AG04449 (cell line): ENCODE measurements around the gene TUBB.
"Not testable (repeated sequence)": the region's sequence is repeated elsewhere in the genome, so short reads cannot be mapped to it uniquely, and the experiment has no call there.

Experiments used
- CTCF ChIA-PET: fragments of 350-600 bp; formaldehyde crosslinking; extraction: SDS; loops from one replicate; lab custom pipeline; 2021; ENCODE audit warnings: antibody characterized with exemption; lab: Yijun Ruan, JAX
- POLR2A ChIA-PET: fragments of 400-600, 350-600 bp; formaldehyde crosslinking; extraction: SDS; loops from one replicate; lab custom pipeline; 2020; ENCODE audit warnings: antibody characterized with exemption, inconsistent platforms; lab: Yijun Ruan, JAX
- DNase-seq: peaks from one replicate; pipeline ENCODE4 v3.0.0-alpha.2; 2010; ENCODE audit warnings: low read depth, low spot score
- H3K4me3 ChIP-seq: 2 replicates; pipeline ENCODE4 v1.5.1; 2011; ENCODE audit warnings: low read depth, mild to moderate bottlenecking, control low read depth, low read length
- CTCF ChIP-seq: IDR thresholded peaks from one replicate; pipeline ENCODE4 v1.5.1; 2011; ENCODE audit warnings: mild to moderate bottlenecking, moderate library complexity, low read length, control low read depth, inconsistent platforms; ENCODE audit not compliant: insufficient read depth; ENCODE audit errors: missing control alignments

The TUBB gene

GRCh38 chr6:30750379-30750668 lies 30.2 kb downstream of the TUBB start:
- CTCF ChIA-PET = no interaction called here
- no peak overlapping the region for H3K4me3 ChIP-seq
- POLR2A ChIA-PET = no interaction called here
- no peak for TF ChIP-seq CTCF
- no peak for DNase-seq

DNA sequence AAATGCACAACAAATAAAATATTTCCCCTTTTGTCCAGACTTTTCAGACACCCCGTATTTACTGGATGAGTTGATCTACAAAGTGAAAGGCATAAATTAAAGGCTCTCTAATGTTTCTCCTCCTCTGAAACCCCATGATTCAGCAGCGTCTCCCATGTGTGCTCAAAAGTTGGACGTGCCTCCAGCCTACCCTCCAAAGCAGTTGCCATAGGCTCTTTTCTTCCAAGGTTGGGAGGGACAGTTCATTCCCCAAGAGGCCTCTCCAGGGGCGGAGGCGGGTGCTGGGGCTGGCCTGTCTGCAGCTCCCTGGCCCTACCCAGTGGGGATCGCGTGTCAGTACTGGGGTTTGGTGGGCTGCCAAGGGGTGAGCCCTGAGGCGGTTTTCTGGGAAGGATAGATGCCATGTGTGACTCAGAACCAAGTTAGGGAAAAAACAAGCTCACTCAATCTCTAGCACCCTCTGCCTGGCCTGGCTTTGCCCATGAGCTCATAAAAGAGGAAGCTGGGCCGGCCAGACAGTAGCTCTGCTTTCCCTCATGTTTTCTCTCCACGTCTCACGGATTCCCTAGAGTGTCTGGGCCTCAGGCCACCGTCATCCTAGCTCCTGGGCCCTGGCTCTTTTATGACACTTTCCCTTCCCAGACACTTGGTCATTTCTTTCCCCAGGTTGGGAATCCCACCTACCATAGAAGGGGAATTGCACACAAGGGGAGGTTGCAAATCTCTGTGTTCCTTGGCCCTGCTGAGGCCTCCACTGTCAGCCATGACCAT lies 32.2 kb downstream of the TUBB start:
- POLR2A ChIA-PET = interaction anchor here (0.7 to 2.4 kb wide), 25 partner anchors 10 to 162 kb away, joined by 3 to 94 read pairs (median 3); partner anchors contain the start of genes FLOT1, IER3, MDC1 and VARS2
- 0 out of 2 replicates have a peak overlapping the region, but pooled peaks have one; percentile 4 for H3K4me3 ChIP-seq
- no peak for TF ChIP-seq CTCF
- DNase-seq = peak; percentile 100
- CTCF ChIA-PET = interaction anchor here (0.8 to 2.6 kb wide), 10 partner anchors 12 to 127 kb away, joined by 3 to 27 read pairs (median 4); partner anchors contain the start of gene DHX16

GRCh38 chr6:30754631-30755030 lies 34.5 kb downstream of the TUBB start:
- no peak for TF ChIP-seq CTCF
- H3K4me3 ChIP-seq = no peak overlapping the region
- POLR2A ChIA-PET = interaction anchor here (0.6 to 2.8 kb wide), 9 partner anchors 10 to 150 kb away, joined by 3 to 14 read pairs (median 4); partner anchors contain the start of genes FLOT1 and IER3
- CTCF ChIA-PET = interaction anchor here (1.1 to 1.2 kb wide), 3 partner anchors 66 to 72 kb away, joined by 3 to 4 read pairs (median 3); no protein-coding TSS in a partner anchor
- no peak for DNase-seq

GRCh38 chr6:30756405-30757003 lies 36.4 kb downstream of the TUBB start:
- ChIA-PET POLR2A (interaction anchor here (2.8 kb wide), 1 partner anchor 12 kb away, joined by 14 read pairs; the partner anchor contains the start of gene IER3), CTCF (interaction anchor here (0.5 to 3.1 kb wide), 4 partner anchors 11 to 66 kb away, joined by 3 to 19 read pairs (median 3); no protein-coding TSS in a partner anchor)
- not testable (repeated sequence) for DNase-seq, H3K4me3 ChIP-seq

DNA sequence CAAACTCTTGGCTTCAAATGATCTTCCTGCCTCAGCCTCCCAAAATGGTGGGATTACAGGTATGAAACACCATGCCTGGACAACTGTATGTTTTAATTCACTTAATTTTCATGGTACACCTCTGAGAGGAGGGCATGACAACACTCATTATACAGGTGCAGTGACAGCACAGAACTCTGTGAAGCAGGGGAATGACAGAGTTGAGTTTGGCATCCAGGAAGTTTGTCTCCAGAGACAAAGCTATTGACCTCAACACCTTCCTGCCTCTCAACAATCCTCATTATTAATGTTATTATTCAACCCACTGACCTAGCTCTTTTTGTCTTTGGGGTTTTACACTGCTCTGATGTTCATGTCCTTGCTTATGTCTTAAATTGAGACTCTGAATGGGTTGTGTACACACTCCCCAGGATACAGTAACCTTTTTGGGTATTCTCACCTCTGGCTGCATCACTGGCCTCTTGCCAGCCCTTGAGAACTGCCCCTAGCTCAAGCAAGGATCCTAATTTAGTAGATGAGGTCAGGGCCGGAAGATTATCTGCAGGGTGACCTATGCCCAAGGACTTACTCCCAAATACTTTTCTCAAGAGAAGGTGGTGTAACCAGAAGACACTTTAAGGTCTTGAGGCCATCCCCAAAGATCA lies 37.2 kb downstream of the TUBB start:
- no peak for TF ChIP-seq CTCF
- POLR2A ChIA-PET = interaction anchor here (1.0 kb wide), 1 partner anchor 13 kb away, joined by 3 read pairs; the partner anchor contains the start of gene IER3
- DNase-seq = no peak
- no peak overlapping the region for H3K4me3 ChIP-seq
- CTCF ChIA-PET = interaction anchor here (1.0 to 3.1 kb wide), 2 partner anchors 19 to 64 kb away, joined by 3 to 19 read pairs; no protein-coding TSS in a partner anchor

- CTCF ChIA-PET = interaction anchor here (0.7 to 3.1 kb wide), 3 partner anchors 9 to 62 kb away, joined by 3 to 19 read pairs (median 5); no protein-coding TSS in a partner anchor
Measured at GRCh38 chr6:30759575-30760239, 39.6 kb downstream of the TUBB start.

More at GRCh38 chr6:30759575-30760239, 39.6 kb downstream of the TUBB start:
- peak; percentile 98 for DNase-seq
- TF ChIP-seq CTCF = no peak
- POLR2A ChIA-PET = interaction anchor here (0.6 to 1.5 kb wide), 7 partner anchors 10 to 39 kb away, joined by 3 to 16 read pairs (median 6); partner anchors contain the start of gene IER3
- no peak overlapping the region for H3K4me3 ChIP-seq
